ENCODE data around the gene SORCS2. TPM values are rescaled to one million over a fixed set of nuclear protein-coding genes. Genes with fewer than 3 reads are reported as not detected.

The SORCS2 gene
- total RNA-seq, 1 experiment from 2014 or later = 0.06 TPM

DNA sequence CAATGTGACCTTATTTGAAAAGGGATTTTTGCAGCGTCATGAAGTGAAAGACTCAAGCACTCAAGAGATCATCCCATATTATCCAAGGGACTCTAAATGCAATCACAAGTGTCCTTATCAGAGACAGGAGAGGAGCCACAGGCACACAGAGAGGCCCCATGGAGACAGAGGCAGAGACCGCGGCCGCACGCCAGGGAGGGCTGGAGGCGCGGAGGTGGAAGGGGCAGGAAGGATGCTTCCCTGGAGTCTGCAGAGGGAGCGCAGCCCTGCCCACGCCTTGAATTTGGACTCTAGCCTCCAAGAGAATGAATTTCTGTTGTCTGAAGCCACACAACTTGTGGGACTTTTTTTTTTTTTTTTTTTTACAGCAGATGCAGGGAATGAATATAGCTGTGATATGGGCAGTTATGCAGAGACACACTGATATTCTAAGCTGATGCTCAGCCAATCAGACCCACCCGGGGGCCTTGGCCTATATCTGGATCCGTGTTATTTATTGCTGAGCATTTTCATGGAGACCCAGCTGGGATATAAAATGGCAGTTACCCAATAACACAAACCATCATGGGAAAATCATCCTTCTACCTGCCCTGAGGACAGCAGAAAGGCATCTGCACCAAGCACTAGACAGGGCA lies 487.2 kb downstream of the SORCS2 start:
- ChIA-PET CTCF (no interaction called here), POLR2A (ENCODE audit: low non-redundant PET) (interaction anchor here (0.6 kb wide), 1 partner anchor 1155 kb away, joined by 9 read pairs; no protein-coding TSS in a partner anchor)
- Histone ChIP-seq H3K36me3 (ENCODE audit: insufficient read depth, low read length, poor library complexity, severe bottlenecking) (no peaks in the 10 kb centered on the region), H3K4me1 (ENCODE audit: insufficient read depth, low read length, poor library complexity, severe bottlenecking) (no peaks in the 10 kb centered on the region), H3K27me3 (replicated peaks; ENCODE audit: insufficient read depth, low read depth, low read length, poor library complexity) (no peaks in the 10 kb centered on the region), H3K9me3 (ENCODE audit: low read depth, low read length, poor library complexity, severe bottlenecking) (no peaks in the 10 kb centered on the region), H3K4me3 (ENCODE audit: low read depth, low read length, poor library complexity, severe bottlenecking) (no peak overlapping the region), H3K27ac (ENCODE audit: low read depth, low read length, poor library complexity, severe bottlenecking) (no peak overlapping the region)
- intact Hi-C loops (cut with micrococcal nuclease; ENCODE audit: unreplicated experiment) = no loop called here
- DNase-seq (ENCODE audit: low spot score) = no peak
- TF ChIP-seq, protein P1, sequence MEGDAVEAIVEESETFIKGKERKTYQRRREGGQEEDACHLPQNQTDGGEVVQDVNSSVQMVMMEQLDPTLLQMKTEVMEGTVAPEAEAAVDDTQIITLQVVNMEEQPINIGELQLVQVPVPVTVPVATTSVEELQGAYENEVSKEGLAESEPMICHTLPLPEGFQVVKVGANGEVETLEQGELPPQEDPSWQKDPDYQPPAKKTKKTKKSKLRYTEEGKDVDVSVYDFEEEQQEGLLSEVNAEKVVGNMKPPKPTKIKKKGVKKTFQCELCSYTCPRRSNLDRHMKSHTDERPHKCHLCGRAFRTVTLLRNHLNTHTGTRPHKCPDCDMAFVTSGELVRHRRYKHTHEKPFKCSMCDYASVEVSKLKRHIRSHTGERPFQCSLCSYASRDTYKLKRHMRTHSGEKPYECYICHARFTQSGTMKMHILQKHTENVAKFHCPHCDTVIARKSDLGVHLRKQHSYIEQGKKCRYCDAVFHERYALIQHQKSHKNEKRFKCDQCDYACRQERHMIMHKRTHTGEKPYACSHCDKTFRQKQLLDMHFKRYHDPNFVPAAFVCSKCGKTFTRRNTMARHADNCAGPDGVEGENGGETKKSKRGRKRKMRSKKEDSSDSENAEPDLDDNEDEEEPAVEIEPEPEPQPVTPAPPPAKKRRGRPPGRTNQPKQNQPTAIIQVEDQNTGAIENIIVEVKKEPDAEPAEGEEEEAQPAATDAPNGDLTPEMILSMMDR (conservative IDR thresholded peaks at IDR 0.05; ENCODE audit: low read depth, low read length) = no peak
- no TSS peak for BruUV-seq (replicated peaks)

DNA sequence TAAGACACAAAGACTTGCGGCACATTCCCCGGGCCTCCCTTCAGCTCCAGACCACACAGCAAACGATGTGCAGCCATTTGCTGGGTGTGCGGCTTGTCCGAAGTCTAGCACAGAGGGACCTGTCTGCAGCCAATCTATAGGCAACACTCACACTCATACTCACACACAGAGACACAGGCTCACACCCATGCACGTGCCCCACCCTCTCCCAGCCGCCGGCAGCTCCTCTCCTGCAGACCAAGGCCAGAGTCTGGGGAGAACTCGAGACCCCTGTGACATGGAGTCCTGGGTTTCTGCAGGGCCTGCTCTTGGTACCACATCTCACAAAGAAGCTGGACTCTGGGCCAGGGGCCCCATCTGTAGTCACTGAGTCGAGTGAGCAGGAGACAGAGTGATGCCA lies 487.8 kb downstream of the SORCS2 start:
- no peak for DNase-seq (ENCODE audit: low spot score)
- no peaks in the 10 kb centered on the region for H3K27me3 ChIP-seq (replicated peaks; ENCODE audit: insufficient read depth, low read depth, low read length, poor library complexity)
- no peaks in the 10 kb centered on the region for H3K36me3 ChIP-seq (ENCODE audit: insufficient read depth, low read length, poor library complexity, severe bottlenecking)
- H3K4me1 ChIP-seq (ENCODE audit: insufficient read depth, low read length, poor library complexity, severe bottlenecking) = no peaks in the 10 kb centered on the region
- no peak overlapping the region for H3K4me3 ChIP-seq (ENCODE audit: low read depth, low read length, poor library complexity, severe bottlenecking)
- intact Hi-C loops (cut with micrococcal nuclease; ENCODE audit: unreplicated experiment) = no loop called here
- CTCF ChIA-PET = no interaction called here
- H3K9me3 ChIP-seq (ENCODE audit: low read depth, low read length, poor library complexity, severe bottlenecking) = no peaks in the 10 kb centered on the region
- POLR2A ChIA-PET (ENCODE audit: low non-redundant PET) = interaction anchor here (0.6 kb wide), 1 partner anchor 1156 kb away, joined by 9 read pairs; no protein-coding TSS in a partner anchor
- BruUV-seq (replicated peaks) = no TSS peak
- H3K27ac ChIP-seq (ENCODE audit: low read depth, low read length, poor library complexity, severe bottlenecking) = no peak overlapping the region
- TF ChIP-seq, protein P1 (conservative IDR thresholded peaks at IDR 0.05; ENCODE audit: low read depth, low read length) = no peak
- no peak for TF ChIP-seq EZH2 (IDR thresholded peaks at IDR 0.05; ENCODE audit: borderline replicate concordance, low read depth, low read length, poor library complexity, severe bottlenecking)

DNA sequence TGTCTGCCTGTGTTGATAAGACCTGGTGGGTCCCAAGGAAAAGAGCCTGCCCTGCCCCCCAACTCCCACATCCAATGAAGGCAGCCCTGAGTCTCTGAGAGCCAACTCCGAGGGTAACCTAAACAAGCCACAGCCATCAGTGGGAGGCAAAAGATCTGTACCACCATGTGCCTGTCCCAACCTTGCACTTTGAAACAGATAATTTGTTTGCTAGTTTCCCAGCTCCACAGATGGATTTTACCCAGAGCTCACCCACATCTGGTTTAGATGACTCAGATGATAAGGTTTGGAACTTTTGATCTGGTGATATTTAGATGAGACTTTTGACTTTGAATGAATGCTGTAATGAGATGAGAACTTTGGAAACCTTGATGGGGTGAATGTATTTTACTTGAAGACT lies 488.4 kb downstream of the SORCS2 start:
- TF ChIP-seq EZH2 (IDR thresholded peaks at IDR 0.05; ENCODE audit: borderline replicate concordance, low read depth, low read length, poor library complexity, severe bottlenecking) = no peak
- TF ChIP-seq, protein P1 (conservative IDR thresholded peaks at IDR 0.05; ENCODE audit: low read depth, low read length) = no peak
- H3K36me3 ChIP-seq (ENCODE audit: insufficient read depth, low read length, poor library complexity, severe bottlenecking) = no peaks in the 10 kb centered on the region
- no TSS peak for BruUV-seq (replicated peaks)
- no peaks in the 10 kb centered on the region for H3K9me3 ChIP-seq (ENCODE audit: low read depth, low read length, poor library complexity, severe bottlenecking)
- ChIA-PET CTCF (no interaction called here), POLR2A (ENCODE audit: low non-redundant PET) (no interaction called here)
- intact Hi-C loops (cut with micrococcal nuclease; ENCODE audit: unreplicated experiment) = no loop called here
- no peaks in the 10 kb centered on the region for H3K27me3 ChIP-seq (replicated peaks; ENCODE audit: insufficient read depth, low read depth, low read length, poor library complexity)
- no peak for DNase-seq (ENCODE audit: low spot score)
- no peaks in the 10 kb centered on the region for H3K4me1 ChIP-seq (ENCODE audit: insufficient read depth, low read length, poor library complexity, severe bottlenecking)
- no peak overlapping the region for H3K4me3 ChIP-seq (ENCODE audit: low read depth, low read length, poor library complexity, severe bottlenecking)
- H3K27ac ChIP-seq (ENCODE audit: low read depth, low read length, poor library complexity, severe bottlenecking) = no peak overlapping the region

All from A673 (cell line).